ENCODE results near the gene RANBP10. TPM values are rescaled to one million over a fixed set of nuclear protein-coding genes. Genes with fewer than 3 reads are reported as not detected.

RANBP10 gene
- total and polyA plus RNA-seq, 4 donors = 6.7 to 23.0 (median 14.3) TPM

- Histone ChIP-seq H3K9me3 (ENCODE audit: control insufficient read depth in 4 of 4, insufficient read depth in 3 of 4, low read length in 3 of 4) (no peaks in the 10 kb centered on the region), H3K27ac (ENCODE audit: low read depth in 1 of 2, low read length in 1 of 2) (no peak overlapping the region), H3K9ac (ENCODE audit: insufficient read depth in 1 of 2, low read length in 2 of 2) (no peak overlapping the region), H3K36me3 (ENCODE audit: control insufficient read depth in 4 of 4, insufficient read depth in 4 of 4, low read length in 4 of 4) (peaks cover 0 to 19% (median 16%) of the 10 kb centered on the region in 4 donors), H3K4me3 (no peak overlapping the region), H3K27me3 (ENCODE audit: control insufficient read depth in 3 of 3, insufficient read depth in 3 of 3, low read length in 2 of 3) (no peaks in the 10 kb centered on the region), H3K4me1 (ENCODE audit: control insufficient read depth in 5 of 5, insufficient read depth in 5 of 5, low read length in 5 of 5) (no peaks in the 10 kb centered on the region)
- DNase-seq (no peak), ATAC-seq (ENCODE audit: insufficient read depth, low FRiP score) (no peak)
- TF ChIP-seq CTCF (IDR thresholded peaks at IDR 0.05; ENCODE audit: control extremely low read depth, extremely low read depth) = no peak
- 95% methylated on average over 4 of the region's 4 CpGs for WGBS, 2 donors
These were observed 69.5 kb downstream of the RANBP10 start for GRCh38 chr16:67736858-67737257.

DNA sequence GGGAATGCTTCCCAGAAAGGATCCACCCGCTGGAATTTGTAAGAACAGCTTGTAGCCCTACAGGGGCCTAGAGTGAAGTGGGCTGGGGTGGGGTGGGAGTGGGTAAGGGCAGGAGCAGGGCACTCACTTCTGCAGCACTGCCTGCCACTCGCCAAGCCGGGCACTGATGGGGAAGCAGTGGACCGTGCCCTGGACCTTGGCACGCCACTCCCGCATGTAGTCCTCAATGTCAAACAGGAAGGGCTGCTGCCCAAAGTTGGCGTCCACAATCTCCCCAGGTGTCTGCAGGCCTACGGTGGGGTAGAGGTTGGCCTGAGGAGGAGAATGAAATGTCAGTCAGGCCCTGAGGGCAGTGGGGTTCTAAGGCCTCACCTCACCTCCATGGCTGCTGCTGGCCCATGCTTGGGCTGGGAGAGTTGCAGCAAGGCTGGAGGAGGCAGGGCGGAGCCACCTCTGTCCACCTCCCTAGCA lies 71.6 kb downstream of the RANBP10 start:
- no peak overlapping the region for H3K4me3 ChIP-seq
- H3K36me3 ChIP-seq (ENCODE audit: control insufficient read depth in 4 of 4, insufficient read depth in 4 of 4, low read length in 4 of 4) = peaks cover 0 to 26% (median 21%) of the 10 kb centered on the region in 4 donors
- DNase-seq (no peak), ATAC-seq (ENCODE audit: insufficient read depth, low FRiP score) (no peak)
- no peaks in the 10 kb centered on the region for H3K27me3 ChIP-seq (ENCODE audit: control insufficient read depth in 3 of 3, insufficient read depth in 3 of 3, low read length in 2 of 3)
- no peak overlapping the region for H3K9ac ChIP-seq (ENCODE audit: insufficient read depth in 1 of 2, low read length in 2 of 2)
- WGBS, 2 donors = 91 to 97% methylated on average over 9 of the region's 9 CpGs
- no peak overlapping the region for H3K27ac ChIP-seq (ENCODE audit: low read depth in 1 of 2, low read length in 1 of 2)
- H3K9me3 ChIP-seq (ENCODE audit: control insufficient read depth in 4 of 4, insufficient read depth in 3 of 4, low read length in 3 of 4) = no peaks in the 10 kb centered on the region
- no peaks in the 10 kb centered on the region for H3K4me1 ChIP-seq (ENCODE audit: control insufficient read depth in 5 of 5, insufficient read depth in 5 of 5, low read length in 5 of 5)
- no peak for TF ChIP-seq CTCF (IDR thresholded peaks at IDR 0.05; ENCODE audit: control extremely low read depth, extremely low read depth)

DNA sequence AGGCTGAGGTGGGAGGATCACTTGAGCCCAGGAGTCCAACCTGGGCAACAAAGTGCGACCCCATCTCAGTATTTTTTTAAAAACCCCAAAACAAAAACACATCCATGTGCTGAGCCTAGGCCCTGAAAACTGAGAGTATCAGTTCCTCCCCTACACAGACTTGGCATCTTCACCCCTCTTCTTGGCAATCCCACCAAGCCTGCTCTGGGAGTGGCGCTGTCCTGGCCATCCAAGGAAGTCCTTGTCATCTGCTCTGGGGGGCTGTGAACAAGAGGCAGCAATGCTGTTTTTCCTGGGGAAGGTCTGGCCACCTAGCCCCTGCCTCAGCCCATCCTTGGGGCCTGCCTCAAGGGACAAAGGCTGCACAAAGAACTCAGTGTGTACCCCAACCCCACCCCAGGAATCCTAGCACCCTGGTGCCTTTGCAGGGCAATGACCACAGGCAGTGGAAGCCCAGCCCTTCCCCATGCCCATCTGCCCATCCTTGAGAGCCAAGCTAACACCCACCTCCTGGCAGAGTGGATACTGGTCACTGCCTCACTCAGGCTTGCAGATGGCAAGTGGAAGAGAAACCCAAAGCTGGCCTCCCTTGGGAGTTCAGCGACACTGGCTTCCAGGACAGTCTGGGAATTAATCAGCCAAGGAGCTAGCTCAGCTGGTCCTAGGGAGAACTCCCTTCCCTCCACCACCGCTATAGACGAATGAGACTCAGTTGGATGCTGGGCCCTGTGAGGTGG lies 72.5 kb downstream of the RANBP10 start:
- DNase-seq = no peak
- 95 to 97% methylated on average over 5 of the region's 5 CpGs for WGBS, 2 donors
- H3K4me3 ChIP-seq = no peak overlapping the region
- TF ChIP-seq CTCF (IDR thresholded peaks at IDR 0.05; ENCODE audit: control extremely low read depth, extremely low read depth) = no peak
- peaks cover 0 to 35% (median 27%) of the 10 kb centered on the region in 4 donors for H3K36me3 ChIP-seq (ENCODE audit: control insufficient read depth in 4 of 4, insufficient read depth in 4 of 4, low read length in 4 of 4)
- H3K9ac ChIP-seq (ENCODE audit: insufficient read depth in 1 of 2, low read length in 2 of 2) = no peak overlapping the region
- H3K27me3 ChIP-seq (ENCODE audit: control insufficient read depth in 3 of 3, insufficient read depth in 3 of 3, low read length in 2 of 3) = no peaks in the 10 kb centered on the region
- no peaks in the 10 kb centered on the region for H3K9me3 ChIP-seq (ENCODE audit: control insufficient read depth in 4 of 4, insufficient read depth in 3 of 4, low read length in 3 of 4)
- no peak for ATAC-seq (ENCODE audit: insufficient read depth, low FRiP score)
- H3K4me1 ChIP-seq (ENCODE audit: control insufficient read depth in 5 of 5, insufficient read depth in 5 of 5, low read length in 5 of 5) = no peaks in the 10 kb centered on the region
- no peak overlapping the region for H3K27ac ChIP-seq (ENCODE audit: low read depth in 1 of 2, low read length in 1 of 2)

All from lung (tissue), 12 donors.